A673 (cell line): ENCODE measurements around the gene CYTL1. TPM values are rescaled to one million over a fixed set of nuclear protein-coding genes. Genes with fewer than 3 reads are reported as not detected.

Experiments used
- BruUV-seq: library from RNA; stranded (reverse); fragments of 400-500 nt; replicated peaks from 2 replicates; lab custom pipeline; 2021; lab: Mats Ljungman, UMichigan
- CTCF ChIA-PET: fragments of 300-600 bp; sonication (Branson Sonifier 250); formaldehyde crosslinking; loops from one replicate; lab custom pipeline; 2022; ENCODE audit warnings: antibody characterized with exemption; lab: Charles Lee
- POLR2A ChIA-PET: fragments of 300-600 bp; sonication (Branson Sonifier 250); formaldehyde crosslinking; loops from one replicate; lab custom pipeline; 2022; ENCODE audit warnings: antibody characterized with exemption; ENCODE audit not compliant: low non-redundant PET; lab: Charles Lee
- DNase-seq: peaks from one replicate; pipeline ENCODE4 v3.0.0-alpha.2; 2015; ENCODE audit warnings: low spot score
- H3K27ac ChIP-seq: fragments of 200-600 bp; sonication (generic); 2 replicates; pipeline ENCODE4 v1.5.1; 2016; ENCODE audit warnings: mixed run types, low read depth, mild to moderate bottlenecking, mixed read lengths, antibody characterized with exemption, low read length; ENCODE audit not compliant: poor library complexity, severe bottlenecking
- H3K27me3 ChIP-seq: fragments of 200-600 bp; sonication (generic); replicated peaks from 2 replicates; pipeline ENCODE4 v1.6.1; 2017; ENCODE audit warnings: mixed run types, low read depth, mild to moderate bottlenecking, mixed read lengths, antibody characterized with exemption, low read length; ENCODE audit not compliant: insufficient read depth, poor library complexity
- H3K36me3 ChIP-seq: fragments of 200-600 bp; sonication (generic); 2 replicates; pipeline ENCODE4 v1.6.1; 2016; ENCODE audit warnings: mixed run types, mild to moderate bottlenecking, mixed read lengths, antibody characterized with exemption, low read length; ENCODE audit not compliant: insufficient read depth, poor library complexity, severe bottlenecking
- H3K4me1 ChIP-seq: fragments of 200-600 bp; sonication (generic); 2 replicates; pipeline ENCODE4 v1.6.1; 2017; ENCODE audit warnings: mixed run types, mild to moderate bottlenecking, mixed read lengths, antibody characterized with exemption, low read length; ENCODE audit not compliant: insufficient read depth, poor library complexity, severe bottlenecking
- H3K4me3 ChIP-seq: fragments of 200-600 bp; sonication (generic); 2 replicates; pipeline ENCODE4 v1.5.1; 2016; ENCODE audit warnings: low read depth, mixed run types, mild to moderate bottlenecking, mixed read lengths, low read length; ENCODE audit not compliant: poor library complexity, severe bottlenecking
- H3K9me3 ChIP-seq: fragments of 200-600 bp; sonication (generic); 2 replicates; pipeline ENCODE4 v1.6.1; 2016; ENCODE audit warnings: mixed run types, low read depth, mild to moderate bottlenecking, mixed read lengths, antibody characterized with exemption, low read length; ENCODE audit not compliant: poor library complexity, severe bottlenecking
- EZH2 ChIP-seq: fragments of 200-600 bp; sonication (generic); IDR thresholded peaks from 2 replicates; pipeline ENCODE4 v1.6.1; 2017; ENCODE audit warnings: borderline replicate concordance, low read depth, mild to moderate bottlenecking, mixed read lengths, antibody characterized with exemption, low read length; ENCODE audit not compliant: poor library complexity, severe bottlenecking
- intact Hi-C: fragments of 100-400 bp; cut with micrococcal nuclease; formaldehyde crosslinking; loops from one replicate; pipeline ENCODE4 v1.10.0; 2022; ENCODE audit not compliant: unreplicated experiment
- total RNA-seq: library from RNA; stranded (reverse); gene quantifications from 2 replicates; pipeline ENCODE4 v1.2.3, GENCODE V29; 2021
- TF ChIP-seq, protein P1 (sequence below): fragments of 300-800, 200-600 bp; sonication (generic); conservative IDR thresholded peaks from 2 replicates; pipeline ENCODE4 v1.5.1; 2017; ENCODE audit warnings: low read depth, mild to moderate bottlenecking, antibody characterized with exemption, low read length, moderate library complexity, mixed read lengths

The CYTL1 gene
- total RNA-seq, 1 experiment from 2014 or later = 7.5 TPM

DNA sequence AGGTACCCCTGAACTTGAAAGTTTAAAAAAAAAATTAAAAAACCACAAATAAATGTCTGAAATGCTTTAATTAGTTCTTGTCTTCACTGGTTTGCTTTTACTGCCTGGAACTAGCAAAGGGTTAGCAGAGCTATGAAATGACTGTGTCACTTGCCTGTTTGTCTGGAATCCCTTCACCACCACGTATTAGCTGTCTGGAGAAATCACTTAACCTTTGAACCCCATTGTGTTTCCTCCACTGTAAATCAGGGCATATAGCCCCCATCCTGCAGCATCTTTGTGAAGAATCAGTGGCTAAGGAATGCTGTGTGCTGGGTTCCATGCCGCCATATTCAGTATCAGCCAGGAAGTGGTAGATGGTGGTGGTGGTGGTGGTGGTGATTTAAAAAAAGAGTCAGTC is 6.3 kb downstream of the CYTL1 start:
- ChIA-PET CTCF (no interaction called here), POLR2A (no interaction called here)
- H3K4me1 ChIP-seq = peaks cover 4% of the 10 kb centered on the region
- intact Hi-C loops = no loop called here
- no TSS peak for BruUV-seq
- no peak overlapping the region for H3K27ac ChIP-seq
- no peak for DNase-seq
- H3K27me3 ChIP-seq = no peaks in the 10 kb centered on the region
- no peak for TF ChIP-seq EZH2
- TF ChIP-seq, protein P1, sequence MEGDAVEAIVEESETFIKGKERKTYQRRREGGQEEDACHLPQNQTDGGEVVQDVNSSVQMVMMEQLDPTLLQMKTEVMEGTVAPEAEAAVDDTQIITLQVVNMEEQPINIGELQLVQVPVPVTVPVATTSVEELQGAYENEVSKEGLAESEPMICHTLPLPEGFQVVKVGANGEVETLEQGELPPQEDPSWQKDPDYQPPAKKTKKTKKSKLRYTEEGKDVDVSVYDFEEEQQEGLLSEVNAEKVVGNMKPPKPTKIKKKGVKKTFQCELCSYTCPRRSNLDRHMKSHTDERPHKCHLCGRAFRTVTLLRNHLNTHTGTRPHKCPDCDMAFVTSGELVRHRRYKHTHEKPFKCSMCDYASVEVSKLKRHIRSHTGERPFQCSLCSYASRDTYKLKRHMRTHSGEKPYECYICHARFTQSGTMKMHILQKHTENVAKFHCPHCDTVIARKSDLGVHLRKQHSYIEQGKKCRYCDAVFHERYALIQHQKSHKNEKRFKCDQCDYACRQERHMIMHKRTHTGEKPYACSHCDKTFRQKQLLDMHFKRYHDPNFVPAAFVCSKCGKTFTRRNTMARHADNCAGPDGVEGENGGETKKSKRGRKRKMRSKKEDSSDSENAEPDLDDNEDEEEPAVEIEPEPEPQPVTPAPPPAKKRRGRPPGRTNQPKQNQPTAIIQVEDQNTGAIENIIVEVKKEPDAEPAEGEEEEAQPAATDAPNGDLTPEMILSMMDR = no peak
- no peaks in the 10 kb centered on the region for H3K9me3 ChIP-seq
- H3K36me3 ChIP-seq = no peaks in the 10 kb centered on the region
- no peak overlapping the region for H3K4me3 ChIP-seq

DNA sequence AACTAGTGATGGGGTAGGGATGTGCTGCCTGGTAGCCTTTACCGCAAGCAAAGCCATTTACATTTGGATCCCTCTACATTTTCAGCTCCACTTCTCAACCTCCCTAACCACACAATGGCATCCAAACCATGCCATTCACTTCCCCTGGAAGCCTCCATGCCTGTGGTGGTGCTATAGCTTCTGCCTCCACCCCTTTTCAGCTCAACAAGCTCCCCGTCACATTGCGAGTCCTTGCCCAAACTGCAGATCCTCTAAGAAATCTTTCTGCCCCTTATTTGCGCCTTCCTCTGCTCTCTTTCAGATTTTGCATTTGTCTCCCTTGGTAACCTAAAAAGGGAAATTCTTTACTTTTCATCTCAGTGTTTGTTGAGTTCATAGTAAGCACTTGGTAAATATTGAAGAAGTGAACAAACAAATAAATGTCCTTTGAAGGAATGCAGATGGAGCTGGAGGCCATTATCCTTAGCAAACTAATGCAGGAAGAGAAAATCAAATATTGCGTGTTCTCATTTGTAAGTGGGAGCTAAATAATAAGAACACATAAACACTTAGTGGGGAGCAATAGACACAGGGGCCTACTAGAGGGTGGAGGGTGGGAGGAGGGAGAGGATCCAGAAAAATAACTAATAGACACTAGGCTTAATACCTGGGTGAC is 6.9 kb downstream of the CYTL1 start:
- Histone ChIP-seq H3K27me3 (no peaks in the 10 kb centered on the region), H3K4me3 (no peak overlapping the region), H3K27ac (no peak overlapping the region), H3K9me3 (no peaks in the 10 kb centered on the region), H3K4me1 (peaks cover 4% of the 10 kb centered on the region), H3K36me3 (no peaks in the 10 kb centered on the region)
- no peak for TF ChIP-seq EZH2
- TF ChIP-seq, protein P1 = no peak
- BruUV-seq = no TSS peak
- DNase-seq = no peak
- intact Hi-C loops = no loop called here
- POLR2A ChIA-PET = no interaction called here
- CTCF ChIA-PET = no interaction called here

DNA sequence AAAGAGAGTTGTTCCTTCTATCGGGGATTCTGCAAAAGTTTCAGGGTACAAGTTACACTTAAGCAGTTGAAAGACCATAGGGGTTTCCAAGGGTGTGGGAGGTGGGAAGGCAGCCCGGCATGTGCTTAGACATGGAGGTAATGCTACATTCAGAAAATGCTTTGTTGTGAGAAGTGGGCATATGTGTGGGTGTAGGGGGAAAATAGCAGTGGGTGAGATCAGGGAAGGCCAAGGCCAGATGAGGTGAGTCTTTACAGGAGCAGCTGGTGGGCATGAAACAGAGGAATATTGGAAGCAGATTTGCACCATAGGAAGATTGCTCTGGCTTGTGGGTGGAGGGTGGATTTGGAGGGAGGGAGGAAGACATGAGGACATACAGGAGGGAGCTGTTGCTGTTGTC is 8.3 kb downstream of the CYTL1 start:
- Histone ChIP-seq H3K27me3 (no peaks in the 10 kb centered on the region), H3K4me3 (no peak overlapping the region), H3K36me3 (no peaks in the 10 kb centered on the region), H3K4me1 (peaks cover 4% of the 10 kb centered on the region), H3K27ac (no peak overlapping the region), H3K9me3 (no peaks in the 10 kb centered on the region)
- CTCF ChIA-PET = no interaction called here
- BruUV-seq = no TSS peak
- intact Hi-C loops = no loop called here
- no peak for TF ChIP-seq EZH2
- TF ChIP-seq, protein P1 = no peak
- POLR2A ChIA-PET = no interaction called here
- DNase-seq = no peak
